GM19397 (cell line): ENCODE data around the gene MEX3C.

Experiments used
- ATAC-seq: cut with Tn5 transposase; IDR thresholded peaks from one replicate; pipeline ENCODE4 v1.9.1; 2021; ENCODE audit warnings: mild to moderate bottlenecking, moderate library complexity; ENCODE audit not compliant: unreplicated experiment

The MEX3C gene

GRCh38 chr18:51197661-51198424 is at the start of gene MEX3C:
TSS of gene MEX3C (minus strand) at chr18:51197681. CDS start at chr18:51197320, 361 bp downstream.
- ATAC-seq: peak; percentile 76

GRCh38 chr18:51241226-51241625 is 43.7 kb upstream of the MEX3C start:
- ATAC-seq: no peak

- ATAC-seq: no peak
Observed at GRCh38 chr18:51236225-51236624, 38.7 kb upstream of the MEX3C start.

- ATAC-seq: peak; percentile 68
Observed at GRCh38 chr18:51235009-51235789, 37.7 kb upstream of the MEX3C start.

GRCh38 chr18:51234117-51235008 is 36.9 kb upstream of the MEX3C start:
- ATAC-seq: no peak

- no peak for ATAC-seq
Observed at GRCh38 chr18:51229328-51229727, 31.8 kb upstream of the MEX3C start.

GRCh38 chr18:51227660-51228059 is 30.2 kb upstream of the MEX3C start:
- no peak for ATAC-seq

GRCh38 chr18:51226587-51227350 is 29.3 kb upstream of the MEX3C start:
- ATAC-seq: no peak

GRCh38 chr18:51226068-51226467 is 28.6 kb upstream of the MEX3C start:
- no peak for ATAC-seq

GRCh38 chr18:51212606-51213005 is 15.1 kb upstream of the MEX3C start:
- no peak for ATAC-seq

GRCh38 chr18:51211552-51211951 is 14.1 kb upstream of the MEX3C start:
- ATAC-seq: peak; percentile 94

GRCh38 chr18:51196811-51197660 is 445 bp downstream of the MEX3C start:
- peak; percentile 56 for ATAC-seq

GRCh38 chr18:51196118-51196810 is 1.2 kb downstream of the MEX3C start:
- peak; percentile 6 for ATAC-seq

GRCh38 chr18:51195451-51196117 is 1.9 kb downstream of the MEX3C start:
- no peak for ATAC-seq

- ATAC-seq: no peak
Observed at GRCh38 chr18:51195086-51195450, 2.4 kb downstream of the MEX3C start.

- ATAC-seq: no peak
Observed at GRCh38 chr18:51194604-51195003, 2.9 kb downstream of the MEX3C start.

- ATAC-seq: no peak
Observed at GRCh38 chr18:51193621-51194287, 3.7 kb downstream of the MEX3C start.

- no peak for ATAC-seq
Observed at GRCh38 chr18:51192696-51193095, 4.8 kb downstream of the MEX3C start.
